Activated T-helper 1 cell treated with anti-CD3 and anti-CD28 coated beads, Interleukin-12 subunit alpha, Interleukin-12 subunit beta, Interleukin-2, Interleukin-4 antibody, amounts not matched to agents 30 ng/mL and 10 ng/mL and 1 ng/mL, durations not matched to agents 14 hours and 24 hours and 36 hours (primary cell): Measurements from ENCODE around the gene FBXO31. TPM values are rescaled to one million over a fixed set of nuclear protein-coding genes. Genes with fewer than 3 reads are reported as not detected.
"Not testable (repeated sequence)": the region's sequence is repeated elsewhere in the genome, so short reads cannot be mapped to it uniquely, and the experiment has no call there.

ENCODE experiments used
- DNase-seq: peaks from one replicate; pipeline ENCODE4 v3.0.0; 2021; ENCODE audit warnings: low spot score
- H3K27ac Mint-ChIP-seq: one replicate; pipeline ENCODE4 v1.8.0; 2021; ENCODE audit warnings: mild to moderate bottlenecking, mixed read lengths
- H3K27me3 Mint-ChIP-seq: one replicate; pipeline ENCODE4 v1.8.0; 2022; ENCODE audit warnings: mild to moderate bottlenecking, moderate library complexity, mixed read lengths; ENCODE audit not compliant: insufficient read depth
- H3K36me3 Mint-ChIP-seq: one replicate; pipeline ENCODE4 v1.8.0; 2021; ENCODE audit warnings: low read depth, mixed read lengths
- H3K4me1 Mint-ChIP-seq: one replicate; pipeline ENCODE4 v1.8.0; 2021; ENCODE audit warnings: low read depth, mixed read lengths
- H3K4me3 Mint-ChIP-seq: one replicate; pipeline ENCODE4 v1.8.0; 2021; ENCODE audit warnings: mild to moderate bottlenecking, moderate library complexity, mixed read lengths
- H3K9me3 Mint-ChIP-seq: one replicate; pipeline ENCODE4 v1.8.0; 2021; ENCODE audit warnings: mixed read lengths
- intact Hi-C: fragments of 100-400 bp; cut with micrococcal nuclease; formaldehyde crosslinking; loops from one replicate; pipeline ENCODE4 v1.15.1; 2024
- total RNA-seq: library from RNA; stranded (reverse); gene quantifications from 2 replicates; pipeline ENCODE4 v1.2.3, GENCODE V29; 2022

Gene FBXO31
- total RNA-seq, 1 donor from 2014 or later: 41.3 TPM

GRCh38 chr16:87371261-87371866 lies 12.2 kb downstream of the FBXO31 start:
- H3K4me1 Mint-ChIP-seq: peaks cover 22% of the 10 kb centered on the region
- no peaks in the 10 kb centered on the region for H3K9me3 Mint-ChIP-seq
- no peak overlapping the region for H3K4me3 Mint-ChIP-seq
- H3K27ac Mint-ChIP-seq: no peak overlapping the region
- no peak for DNase-seq
- intact Hi-C loops: no loop called here
- H3K27me3 Mint-ChIP-seq: no peaks in the 10 kb centered on the region
- H3K36me3 Mint-ChIP-seq: peaks cover 2% of the 10 kb centered on the region

- peak overlapping the region; percentile 18 for H3K27ac Mint-ChIP-seq
- peaks cover 23% of the 10 kb centered on the region for H3K4me1 Mint-ChIP-seq
- H3K9me3 Mint-ChIP-seq: no peaks in the 10 kb centered on the region
- peaks cover 3% of the 10 kb centered on the region for H3K36me3 Mint-ChIP-seq
- intact Hi-C loops: no loop called here
- DNase-seq: no peak
- H3K27me3 Mint-ChIP-seq: no peaks in the 10 kb centered on the region
- H3K4me3 Mint-ChIP-seq: no peak overlapping the region
These were observed 13.5 kb downstream of the FBXO31 start for GRCh38 chr16:87369796-87370719.

GRCh38 chr16:87369117-87369765 lies 14.3 kb downstream of the FBXO31 start:
- H3K27ac Mint-ChIP-seq: no peak overlapping the region
- intact Hi-C loops: no loop called here
- H3K4me3 Mint-ChIP-seq: no peak overlapping the region
- H3K4me1 Mint-ChIP-seq: peaks cover 31% of the 10 kb centered on the region
- no peak for DNase-seq
- H3K9me3 Mint-ChIP-seq: no peaks in the 10 kb centered on the region
- peaks cover 3% of the 10 kb centered on the region for H3K36me3 Mint-ChIP-seq
- H3K27me3 Mint-ChIP-seq: no peaks in the 10 kb centered on the region

GRCh38 chr16:87368029-87368770 lies 15.4 kb downstream of the FBXO31 start:
- intact Hi-C loops: no loop called here
- Mint-ChIP-seq H3K27ac (peak overlapping the region; percentile 55), H3K27me3 (no peaks in the 10 kb centered on the region), H3K4me1 (peaks cover 37% of the 10 kb centered on the region), H3K4me3 (no peak overlapping the region), H3K9me3 (no peaks in the 10 kb centered on the region), H3K36me3 (peaks cover 8% of the 10 kb centered on the region)
- DNase-seq: no peak

GRCh38 chr16:87367529-87367928 lies 16.0 kb downstream of the FBXO31 start:
- H3K27ac Mint-ChIP-seq: no peak overlapping the region
- no peak for DNase-seq
- H3K4me1 Mint-ChIP-seq: peaks cover 37% of the 10 kb centered on the region
- intact Hi-C loops: no loop called here
- no peak overlapping the region for H3K4me3 Mint-ChIP-seq
- H3K9me3 Mint-ChIP-seq: no peaks in the 10 kb centered on the region
- H3K36me3 Mint-ChIP-seq: peaks cover 8% of the 10 kb centered on the region
- H3K27me3 Mint-ChIP-seq: no peaks in the 10 kb centered on the region

GRCh38 chr16:87366930-87367329 lies 16.6 kb downstream of the FBXO31 start:
- H3K36me3 Mint-ChIP-seq: peaks cover 8% of the 10 kb centered on the region
- no peaks in the 10 kb centered on the region for H3K27me3 Mint-ChIP-seq
- DNase-seq: no peak
- no peak overlapping the region for H3K4me3 Mint-ChIP-seq
- H3K4me1 Mint-ChIP-seq: peaks cover 37% of the 10 kb centered on the region
- H3K9me3 Mint-ChIP-seq: no peaks in the 10 kb centered on the region
- intact Hi-C loops: no loop called here
- no peak overlapping the region for H3K27ac Mint-ChIP-seq

GRCh38 chr16:87366288-87366687 lies 17.3 kb downstream of the FBXO31 start:
- H3K27ac Mint-ChIP-seq: no peak overlapping the region
- H3K27me3 Mint-ChIP-seq: no peaks in the 10 kb centered on the region
- no peaks in the 10 kb centered on the region for H3K9me3 Mint-ChIP-seq
- no peak overlapping the region for H3K4me3 Mint-ChIP-seq
- intact Hi-C loops: no loop called here
- DNase-seq: no peak
- peaks cover 8% of the 10 kb centered on the region for H3K36me3 Mint-ChIP-seq
- peaks cover 37% of the 10 kb centered on the region for H3K4me1 Mint-ChIP-seq

GRCh38 chr16:87365021-87365713 lies 18.4 kb downstream of the FBXO31 start:
- Mint-ChIP-seq H3K27me3 (no peaks in the 10 kb centered on the region), H3K27ac (no peak overlapping the region), H3K4me3 (no peak overlapping the region), H3K9me3 (no peaks in the 10 kb centered on the region), H3K4me1 (peaks cover 40% of the 10 kb centered on the region), H3K36me3 (peaks cover 11% of the 10 kb centered on the region)
- no peak for DNase-seq
- intact Hi-C loops: no loop called here

- H3K27me3 Mint-ChIP-seq: no peaks in the 10 kb centered on the region
- H3K9me3 Mint-ChIP-seq: no peaks in the 10 kb centered on the region
- peak overlapping the region; percentile 55 for H3K27ac Mint-ChIP-seq
- no peak for DNase-seq
- H3K4me3 Mint-ChIP-seq: no peak overlapping the region
- H3K36me3 Mint-ChIP-seq: peaks cover 18% of the 10 kb centered on the region
- intact Hi-C loops: no loop called here
- H3K4me1 Mint-ChIP-seq: peaks cover 42% of the 10 kb centered on the region
These were observed 19.7 kb downstream of the FBXO31 start for GRCh38 chr16:87363771-87364455.

- intact Hi-C loops, H3K9me3 Mint-ChIP-seq, H3K4me3 Mint-ChIP-seq, DNase-seq, H3K27me3 Mint-ChIP-seq, H3K27ac Mint-ChIP-seq: not testable (repeated sequence)
- peaks cover 25% of the 10 kb centered on the region for H3K36me3 Mint-ChIP-seq
- H3K4me1 Mint-ChIP-seq: peaks cover 36% of the 10 kb centered on the region
These were observed 20.6 kb downstream of the FBXO31 start for GRCh38 chr16:87362828-87363559.

- Mint-ChIP-seq H3K9me3 (no peaks in the 10 kb centered on the region), H3K27me3 (no peaks in the 10 kb centered on the region), H3K27ac (no peak overlapping the region), H3K36me3 (peaks cover 26% of the 10 kb centered on the region), H3K4me3 (no peak overlapping the region), H3K4me1 (peaks cover 28% of the 10 kb centered on the region)
- intact Hi-C loops: no loop called here
- DNase-seq: no peak
These were observed 21.5 kb downstream of the FBXO31 start for GRCh38 chr16:87361916-87362619.
